Right forelimb (tissue), 1 donor: ENCODE data around the gene SMPD3.
A peak's percentile ranks its signal among the peaks of the same experiment; 100 is the strongest.

ENCODE experiments used
- DNase-seq: peaks from one replicate; pipeline ENCODE4 v3.0.0-alpha.2; 2018

SMPD3 gene

GRCh38 chr16:68470461-68471150, 22.3 kb upstream of the SMPD3 start:
- DNase-seq, result no peak

DNA sequence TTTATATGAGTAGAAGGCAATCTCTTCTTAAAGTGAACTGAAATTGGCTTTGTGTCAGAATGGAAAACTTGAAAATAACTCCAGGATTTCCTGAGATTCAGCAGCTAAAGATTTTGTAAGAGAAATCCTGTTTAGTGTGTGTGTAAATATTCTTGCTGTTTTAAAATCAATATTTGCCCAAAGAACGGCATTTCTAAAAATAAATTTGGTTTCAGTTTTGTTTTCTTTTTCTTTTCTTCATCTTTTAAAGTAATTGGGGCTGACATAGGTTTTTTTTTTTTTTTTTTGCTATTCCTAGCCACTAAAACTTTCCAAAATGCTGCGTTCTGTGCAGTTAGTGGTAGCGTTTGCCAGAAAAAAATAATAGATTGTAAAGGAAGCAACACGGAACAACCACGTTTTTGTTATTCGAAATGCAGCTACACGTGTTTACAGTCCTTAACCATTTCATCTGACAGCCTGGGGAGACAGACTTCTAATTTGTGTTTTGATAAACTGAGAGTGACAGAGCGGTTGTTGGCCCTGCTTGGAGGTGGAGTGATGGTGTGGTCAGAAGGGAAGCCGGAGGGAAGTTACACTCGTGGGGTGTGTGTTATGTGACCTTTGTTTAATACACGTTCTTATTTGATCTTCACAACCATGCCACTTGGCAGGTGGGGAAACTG, 21.6 kb upstream of the SMPD3 start:
- DNase-seq, result no peak

- DNase-seq, result no peak
These were observed 20.5 kb upstream of the SMPD3 start for GRCh38 chr16:68468842-68469241.

- DNase-seq, result no peak
These were observed 17.9 kb upstream of the SMPD3 start for GRCh38 chr16:68466174-68466573.

GRCh38 chr16:68463904-68464303, 15.6 kb upstream of the SMPD3 start:
- no peak for DNase-seq

GRCh38 chr16:68460067-68460466, 11.8 kb upstream of the SMPD3 start:
- no peak for DNase-seq

GRCh38 chr16:68459457-68459856, 11.1 kb upstream of the SMPD3 start:
- no peak for DNase-seq

DNA sequence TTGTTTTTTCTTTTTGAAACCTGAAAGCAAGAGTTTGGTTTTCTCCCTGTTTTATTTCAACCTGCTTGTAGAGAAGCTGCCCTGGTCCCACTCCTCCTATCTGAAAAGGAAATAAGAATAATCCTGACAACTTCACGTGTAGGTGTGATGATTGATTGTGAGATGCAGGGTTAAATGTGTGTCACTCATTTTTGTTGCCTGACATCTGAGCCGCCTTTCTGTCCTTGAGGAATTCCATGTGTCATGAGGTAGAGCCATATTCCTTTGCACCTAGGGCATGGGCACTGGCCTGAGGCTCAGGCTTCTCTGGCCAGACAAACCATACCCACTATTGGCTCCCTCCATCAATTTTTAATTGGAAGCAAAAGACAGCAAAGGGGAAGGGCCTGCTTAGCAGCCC, 10.2 kb upstream of the SMPD3 start:
- no peak for DNase-seq

DNA sequence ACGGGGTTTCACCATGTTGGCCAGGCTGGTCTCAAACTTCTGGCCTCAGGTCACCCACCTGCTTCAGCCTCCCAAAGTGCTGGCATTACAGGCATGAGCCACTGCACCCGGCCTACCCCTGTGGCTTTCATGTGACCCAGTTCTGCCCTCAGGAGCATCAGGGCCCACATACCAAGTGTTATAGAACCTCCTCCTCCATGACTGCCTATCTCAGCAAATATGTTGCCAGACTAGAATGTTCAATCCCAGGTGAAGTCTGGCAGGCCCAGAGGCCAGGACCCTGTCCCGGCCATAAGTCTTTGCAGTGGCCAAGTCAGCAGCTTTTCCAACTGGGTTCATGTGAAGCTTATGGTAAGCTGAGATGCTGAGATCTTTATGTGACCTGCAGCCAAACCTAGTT, 9.8 kb upstream of the SMPD3 start:
- DNase-seq, result no peak

GRCh38 chr16:68455631-68456030, 7.3 kb upstream of the SMPD3 start:
- no peak for DNase-seq

DNA sequence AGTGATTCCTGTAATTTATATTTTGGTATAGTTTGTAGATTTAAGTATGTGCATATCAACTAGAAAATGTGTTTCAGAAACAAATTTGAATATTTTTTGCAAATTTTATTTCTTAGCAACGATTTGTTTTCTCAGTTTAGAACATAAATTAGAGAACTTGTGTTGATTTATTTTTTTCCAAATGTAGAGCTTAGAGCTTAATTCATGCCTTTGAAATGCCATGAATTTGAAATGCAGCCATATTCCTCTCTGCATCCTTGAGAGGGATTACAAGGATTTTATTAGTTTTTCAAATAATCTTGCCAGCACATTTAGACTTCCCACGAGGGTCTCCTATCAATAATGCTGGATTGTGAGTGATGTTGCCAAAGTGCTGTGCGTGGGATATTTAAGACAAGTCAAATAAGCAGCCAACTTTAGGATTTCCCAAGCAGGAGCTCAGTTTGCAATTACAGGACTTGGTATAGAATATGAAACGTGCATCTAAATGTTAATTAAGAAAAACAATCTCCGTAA, 6.7 kb upstream of the SMPD3 start:
- no peak for DNase-seq

- DNase-seq, result no peak
These were observed 5.5 kb upstream of the SMPD3 start for GRCh38 chr16:68453816-68454215.

GRCh38 chr16:68452176-68452575, 3.9 kb upstream of the SMPD3 start:
- DNase-seq, result no peak

- DNase-seq, result no peak
These were observed 3.4 kb upstream of the SMPD3 start for GRCh38 chr16:68451676-68452075.

- DNase-seq, result no peak
These were observed 2.5 kb upstream of the SMPD3 start for GRCh38 chr16:68450741-68451255.

- DNase-seq, result no peak
These were observed 502 bp downstream of the SMPD3 start for GRCh38 chr16:68447653-68448359.

- no peak for DNase-seq
These were observed 1.3 kb downstream of the SMPD3 start for GRCh38 chr16:68446681-68447652.

DNA sequence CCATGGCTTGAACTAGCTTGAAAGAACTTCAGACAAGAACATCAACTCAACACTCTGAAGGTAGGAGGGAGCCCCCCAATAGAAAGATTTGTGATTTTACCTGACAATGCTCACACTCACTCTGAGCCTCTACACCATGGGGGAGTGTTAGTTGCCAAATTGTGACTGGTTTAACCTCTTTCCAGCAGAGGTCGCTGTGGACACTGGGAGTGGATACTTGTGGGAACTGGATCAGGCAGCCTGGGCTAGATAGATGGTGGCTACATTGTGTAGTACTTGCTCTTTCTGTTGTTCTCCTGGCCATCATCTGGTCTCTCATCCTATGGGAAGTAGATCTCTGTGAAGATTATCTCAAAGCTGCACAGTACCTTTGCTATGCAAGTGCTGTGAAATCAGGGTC, 2.9 kb downstream of the SMPD3 start:
- no peak for DNase-seq

DNA sequence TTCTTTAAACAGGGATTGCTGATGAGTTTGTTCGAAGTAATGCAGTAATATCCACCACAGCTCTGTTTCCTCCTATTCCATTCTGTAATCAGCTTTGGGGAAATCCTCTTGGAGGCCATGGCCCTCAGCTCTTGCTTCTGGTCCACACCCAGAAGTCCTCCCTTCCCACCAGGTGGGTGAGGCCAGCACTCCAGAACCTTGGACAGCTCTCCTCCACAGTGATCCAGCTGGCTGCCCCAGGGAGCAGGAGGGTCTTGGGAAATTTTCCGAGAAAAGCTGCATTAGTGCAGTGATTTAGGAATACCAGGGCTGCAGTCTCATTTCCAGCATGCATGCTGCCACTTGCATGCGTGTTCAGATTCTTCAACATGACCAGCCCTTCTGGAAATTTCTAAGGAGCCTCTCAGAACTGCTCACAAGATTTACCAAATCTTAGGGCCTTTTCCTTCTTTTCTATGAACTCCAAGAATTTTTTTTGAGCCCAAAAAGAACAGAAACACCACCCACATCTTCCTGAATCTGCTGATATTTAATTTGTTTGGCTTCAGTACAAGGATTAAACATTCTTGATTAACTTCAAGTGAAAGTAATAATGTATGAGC, 4.2 kb downstream of the SMPD3 start:
- peak; percentile 75 for DNase-seq

- DNase-seq, result no peak
These were observed 11.7 kb downstream of the SMPD3 start for GRCh38 chr16:68436581-68436980.

GRCh38 chr16:68434624-68435210, 13.6 kb downstream of the SMPD3 start:
- DNase-seq, result no peak

DNA sequence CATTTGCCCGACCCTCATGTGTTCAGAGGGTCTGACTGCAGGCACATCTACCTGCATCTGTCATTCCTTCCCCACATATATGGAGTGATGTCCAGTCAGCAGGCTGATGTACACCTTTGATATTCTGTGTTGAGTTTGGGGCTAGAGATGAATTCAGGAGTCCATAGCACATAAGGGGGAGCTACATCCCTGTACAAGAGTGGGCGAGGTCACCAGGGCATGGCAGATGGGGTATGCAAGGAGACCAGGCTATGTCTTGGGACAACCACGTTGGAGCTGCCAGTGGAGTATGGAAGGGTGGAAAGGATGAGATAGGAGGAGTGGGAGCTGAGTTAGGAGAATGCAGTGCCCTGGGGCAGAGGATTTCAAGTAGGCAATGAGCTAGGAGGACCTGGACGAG, 15.0 kb downstream of the SMPD3 start:
- no peak for DNase-seq
